Activated CD4-positive, alpha-beta memory T cell treated with anti-CD3 and anti-CD28 coated beads for 36 hours (primary cell): ENCODE data around the gene MEGF8. TPM values are rescaled to one million over a fixed set of nuclear protein-coding genes. Genes with fewer than 3 reads are reported as not detected.
"Not testable (repeated sequence)": the region's sequence is repeated elsewhere in the genome, so short reads cannot be mapped to it uniquely, and the experiment has no call there.

Experiments used
- CTCF ChIA-PET: fragments of 350-600 bp; sonication (Branson Sonifier 250); formaldehyde crosslinking; loops from one replicate; lab custom pipeline; 2021; ENCODE audit warnings: antibody characterized with exemption, inconsistent platforms; lab: Charles Lee
- POLR2A ChIA-PET: fragments of 350-600 bp; sonication (Branson Sonifier 250); formaldehyde crosslinking; loops from one replicate; lab custom pipeline; 2021; ENCODE audit warnings: antibody characterized with exemption; lab: Charles Lee
- DNase-seq: peaks from one replicate; pipeline ENCODE4 v3.0.0-alpha.2; 2020
- H3K27ac Mint-ChIP-seq: one replicate; pipeline ENCODE4 v1.8.0; 2021; ENCODE audit warnings: mixed read lengths
- H3K27me3 Mint-ChIP-seq: one replicate; pipeline ENCODE4 v1.8.0; 2021; ENCODE audit warnings: mixed read lengths
- H3K36me3 Mint-ChIP-seq: one replicate; pipeline ENCODE4 v1.8.0; 2021; ENCODE audit warnings: mixed read lengths
- H3K4me1 Mint-ChIP-seq: one replicate; pipeline ENCODE4 v1.8.0; 2021; ENCODE audit warnings: low read depth, mixed read lengths
- H3K4me3 Mint-ChIP-seq: one replicate; pipeline ENCODE4 v1.8.0; 2021; ENCODE audit warnings: mild to moderate bottlenecking, mixed read lengths
- H3K9me3 Mint-ChIP-seq: one replicate; pipeline ENCODE4 v1.8.0; 2021; ENCODE audit warnings: mixed read lengths
- intact Hi-C: fragments of 100-400 bp; cut with micrococcal nuclease; formaldehyde crosslinking; loops from one replicate; pipeline ENCODE4 v1.15.1; 2023
- total RNA-seq, 2 experiments: library from RNA; stranded (reverse); gene quantifications; one replicate each; pipeline ENCODE4 v1.2.3, GENCODE V29; 2021

MEGF8 gene
- total RNA-seq, 2 experiments from 2014 or later: 6.0 to 7.2 TPM

GRCh38 chr19:42335971-42336370 is 10.5 kb downstream of the MEGF8 start:
- POLR2A ChIA-PET: no interaction called here
- Mint-ChIP-seq H3K36me3 (peaks cover 2% of the 10 kb centered on the region), H3K4me1 (no peaks in the 10 kb centered on the region), H3K9me3 (no peaks in the 10 kb centered on the region), H3K4me3 (no peak overlapping the region), H3K27ac (no peak overlapping the region), H3K27me3 (no peaks in the 10 kb centered on the region)
- intact Hi-C loops: no loop called here
- DNase-seq: no peak
- CTCF ChIA-PET: no interaction called here

DNA sequence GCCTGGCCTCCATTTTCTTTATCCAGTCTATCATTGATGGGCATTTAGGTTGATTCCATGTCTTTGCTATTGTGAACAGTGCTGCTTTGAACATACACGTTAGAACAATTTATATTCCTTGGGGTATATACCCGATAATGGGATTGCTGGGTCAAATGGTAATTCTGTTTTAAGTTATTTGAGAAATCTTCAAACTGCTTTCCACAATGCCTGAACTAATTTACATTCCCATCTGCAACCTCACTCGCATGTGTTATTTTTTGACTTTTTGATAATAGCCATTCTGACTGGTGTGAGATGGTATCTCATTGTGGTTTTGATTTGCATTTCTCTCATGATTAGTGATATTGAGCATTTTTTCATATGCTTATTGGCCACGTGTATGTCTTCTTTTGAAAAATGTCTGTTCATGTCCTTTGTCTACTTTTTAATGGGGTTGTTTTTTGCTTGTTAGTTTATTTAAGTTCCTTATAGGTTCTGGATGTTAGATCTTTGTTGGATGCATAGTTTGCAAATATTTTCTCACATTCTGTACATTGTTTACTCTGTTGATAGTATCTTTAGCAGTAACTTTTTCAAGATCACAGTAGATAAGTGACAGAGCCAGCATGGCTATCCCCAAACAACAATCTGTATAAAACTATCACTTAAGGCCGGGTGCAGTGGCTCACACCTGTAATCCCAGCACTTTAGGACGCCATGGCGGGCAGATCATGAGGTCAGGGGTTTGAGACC is 13.9 kb downstream of the MEGF8 start:
- CTCF ChIA-PET, H3K27ac Mint-ChIP-seq, H3K36me3 Mint-ChIP-seq, intact Hi-C loops, H3K4me1 Mint-ChIP-seq, H3K9me3 Mint-ChIP-seq, H3K27me3 Mint-ChIP-seq, DNase-seq, POLR2A ChIA-PET, H3K4me3 Mint-ChIP-seq: not testable (repeated sequence)

- H3K27me3 Mint-ChIP-seq, POLR2A ChIA-PET, H3K4me3 Mint-ChIP-seq, H3K27ac Mint-ChIP-seq, DNase-seq, H3K36me3 Mint-ChIP-seq, intact Hi-C loops, H3K9me3 Mint-ChIP-seq, H3K4me1 Mint-ChIP-seq: not testable (repeated sequence)
- CTCF ChIA-PET: interaction anchor here (0.6 kb wide), 2 partner anchors 41 to 114 kb away, joined by 3 to 5 read pairs; no protein-coding TSS in a partner anchor
Observed at GRCh38 chr19:42339922-42340321, 14.5 kb downstream of the MEGF8 start.

DNA sequence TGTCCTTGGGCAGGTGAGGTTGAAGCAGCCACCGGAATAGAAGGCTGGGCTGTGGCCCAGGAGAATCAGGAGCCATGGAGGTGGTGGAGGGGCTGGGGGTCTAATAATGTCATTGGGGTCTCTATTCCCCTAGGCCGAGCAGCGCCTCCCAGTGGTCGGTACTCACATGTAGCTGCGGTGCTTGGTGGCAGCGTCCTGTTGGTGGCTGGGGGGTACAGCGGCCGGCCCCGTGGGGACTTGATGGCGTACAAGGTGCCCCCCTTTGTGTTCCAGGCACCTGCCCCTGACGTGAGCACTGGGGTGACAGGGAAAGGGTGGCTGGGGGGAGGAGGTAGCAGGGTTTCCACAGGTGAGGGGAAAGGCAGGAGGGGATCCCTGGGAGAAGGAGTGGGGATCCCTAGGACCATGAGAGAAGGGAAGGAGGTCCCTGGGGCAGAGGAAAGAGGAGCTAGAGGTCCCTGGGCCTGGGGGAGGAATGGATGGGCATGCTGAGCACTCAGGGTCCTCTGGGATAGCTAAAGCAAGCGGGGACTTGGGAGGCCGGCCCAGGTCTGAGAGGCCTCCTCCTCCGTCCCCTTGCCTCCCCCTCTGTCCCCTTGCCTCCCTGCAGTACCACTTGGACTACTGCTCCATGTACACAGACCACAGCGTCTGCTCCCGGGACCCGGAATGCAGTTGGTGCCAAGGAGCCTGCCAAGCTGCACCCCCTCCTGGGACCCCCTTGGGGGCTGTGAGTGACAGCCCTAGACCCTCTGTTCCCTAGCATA is 18.1 kb downstream of the MEGF8 start:
- POLR2A ChIA-PET: no interaction called here

DNA sequence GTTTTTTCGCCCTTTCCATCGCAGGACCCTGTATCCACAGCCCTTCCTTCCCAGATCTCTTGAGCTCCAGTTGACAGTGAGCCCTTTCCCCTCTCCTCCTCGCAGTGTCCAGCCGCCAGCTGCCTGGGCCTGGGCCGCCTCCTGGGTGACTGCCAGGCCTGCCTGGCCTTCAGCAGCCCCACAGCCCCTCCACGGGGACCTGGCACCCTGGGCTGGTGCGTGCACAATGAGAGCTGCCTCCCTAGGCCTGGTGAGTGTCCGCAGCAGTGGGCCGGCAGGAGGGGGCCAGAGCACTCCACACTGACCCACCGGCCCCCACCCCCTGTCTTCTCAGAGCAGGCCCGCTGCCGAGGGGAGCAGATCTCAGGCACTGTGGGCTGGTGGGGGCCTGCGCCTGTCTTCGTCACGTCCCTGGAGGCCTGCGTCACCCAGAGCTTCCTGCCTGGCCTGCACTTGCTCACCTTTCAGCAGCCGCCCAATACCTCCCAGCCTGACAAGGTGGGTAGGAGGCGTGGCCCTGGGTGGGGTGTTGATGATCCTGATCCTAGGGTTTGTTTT is 19.0 kb downstream of the MEGF8 start:
- peaks cover 2% of the 10 kb centered on the region for H3K36me3 Mint-ChIP-seq
- no peak for DNase-seq
- intact Hi-C loops: no loop called here
- no peak overlapping the region for H3K27ac Mint-ChIP-seq
- H3K4me3 Mint-ChIP-seq: no peak overlapping the region
- POLR2A ChIA-PET: no interaction called here
- H3K9me3 Mint-ChIP-seq: no peaks in the 10 kb centered on the region
- no peaks in the 10 kb centered on the region for H3K27me3 Mint-ChIP-seq
- no peaks in the 10 kb centered on the region for H3K4me1 Mint-ChIP-seq
- CTCF ChIA-PET: interaction anchor here (0.6 kb wide), 1 partner anchor 33 kb away, joined by 3 read pairs; no protein-coding TSS in a partner anchor

More for the DNA sequence above, 18.1 kb downstream of the MEGF8 start:
- H3K4me1 Mint-ChIP-seq: no peaks in the 10 kb centered on the region
- no peak overlapping the region for H3K27ac Mint-ChIP-seq
- DNase-seq: no peak
- intact Hi-C loops: no loop called here
- H3K4me3 Mint-ChIP-seq: no peak overlapping the region
- no peaks in the 10 kb centered on the region for H3K9me3 Mint-ChIP-seq
- H3K36me3 Mint-ChIP-seq: peaks cover 2% of the 10 kb centered on the region
- CTCF ChIA-PET: no interaction called here
- no peaks in the 10 kb centered on the region for H3K27me3 Mint-ChIP-seq

DNA sequence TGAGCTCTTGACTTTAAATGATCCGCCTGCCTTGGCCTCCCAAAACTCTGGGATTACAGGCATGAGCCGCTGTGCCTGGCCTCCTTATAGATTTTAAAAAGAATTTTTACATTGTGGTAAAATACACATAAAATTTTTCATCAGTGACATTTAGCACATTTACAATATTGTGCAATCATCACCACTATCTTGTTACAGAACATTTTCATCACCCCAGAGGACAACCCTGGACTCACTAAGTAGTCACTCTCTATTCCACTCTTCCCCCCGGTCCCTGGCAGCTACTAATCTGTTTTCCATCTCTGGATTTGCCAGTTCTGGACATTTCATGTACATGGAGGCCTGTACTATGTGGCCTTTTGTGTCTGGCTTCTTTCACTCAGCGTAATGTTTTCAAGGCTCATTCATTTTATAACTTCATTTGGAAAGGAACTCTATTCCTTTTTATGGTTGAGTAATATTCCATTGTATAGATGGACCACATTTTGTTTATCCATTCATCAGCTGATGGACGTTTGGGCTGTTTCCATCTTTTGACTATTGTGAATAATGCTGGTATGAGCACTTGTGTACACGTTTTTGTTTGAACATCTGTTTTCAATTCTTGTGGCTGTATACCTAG is 19.9 kb downstream of the MEGF8 start:
- Mint-ChIP-seq H3K4me1 (no peaks in the 10 kb centered on the region), H3K9me3 (no peaks in the 10 kb centered on the region), H3K27me3 (no peaks in the 10 kb centered on the region), H3K27ac (no peak overlapping the region), H3K36me3 (no peaks in the 10 kb centered on the region), H3K4me3 (no peak overlapping the region)
- ChIA-PET POLR2A (no interaction called here), CTCF (interaction anchor here (0.6 kb wide), 1 partner anchor 34 kb away, joined by 3 read pairs; no protein-coding TSS in a partner anchor)
- intact Hi-C loops: no loop called here
- no peak for DNase-seq

- Mint-ChIP-seq H3K9me3 (no peaks in the 10 kb centered on the region), H3K36me3 (no peaks in the 10 kb centered on the region), H3K4me3 (no peak overlapping the region), H3K4me1 (no peaks in the 10 kb centered on the region), H3K27ac (no peak overlapping the region), H3K27me3 (no peaks in the 10 kb centered on the region)
- ChIA-PET POLR2A (no interaction called here), CTCF (no interaction called here)
- intact Hi-C loops: no loop called here
- no peak for DNase-seq
Observed at GRCh38 chr19:42348211-42348610, 22.8 kb downstream of the MEGF8 start.

DNA sequence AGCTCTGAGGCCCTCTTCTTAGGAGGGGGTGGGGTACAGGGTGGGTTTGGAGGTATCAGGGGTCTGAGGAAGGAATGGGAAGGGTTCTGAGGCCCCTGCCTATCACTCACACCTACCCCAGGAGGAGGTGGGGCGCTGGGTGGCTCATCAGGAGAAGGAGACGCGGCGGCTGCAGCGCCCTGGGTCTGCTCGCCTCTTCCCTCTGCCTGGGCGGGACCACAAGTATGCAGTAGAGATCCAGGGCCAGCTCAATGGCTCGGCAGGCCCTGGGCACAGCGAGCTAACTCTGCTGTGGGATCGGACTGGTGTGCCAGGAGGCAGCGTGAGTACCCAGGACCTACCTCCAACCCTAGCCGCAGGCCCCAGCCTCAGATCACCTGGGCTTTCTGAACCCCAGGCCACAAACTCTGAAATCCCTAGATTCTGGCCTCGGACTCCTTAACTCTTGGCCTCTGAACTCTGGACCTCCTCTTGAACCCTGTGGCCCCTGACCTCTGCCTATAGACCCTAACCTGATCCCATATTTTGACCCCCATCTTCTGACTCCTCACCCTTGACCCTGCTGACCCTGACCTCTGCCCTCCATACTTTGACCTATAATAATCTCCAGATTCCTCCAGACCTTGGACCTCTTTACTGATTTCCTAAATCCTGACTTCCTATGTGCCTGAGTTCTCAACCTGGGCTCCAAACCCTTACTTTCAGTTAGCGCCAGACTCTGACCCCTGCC is 24.1 kb downstream of the MEGF8 start:
- CTCF ChIA-PET: no interaction called here
- Mint-ChIP-seq H3K4me3 (no peak overlapping the region), H3K4me1 (no peaks in the 10 kb centered on the region), H3K27me3 (no peaks in the 10 kb centered on the region), H3K9me3 (no peaks in the 10 kb centered on the region), H3K27ac (no peak overlapping the region), H3K36me3 (no peaks in the 10 kb centered on the region)
- DNase-seq: no peak
- POLR2A ChIA-PET: no interaction called here
- intact Hi-C loops: no loop called here

- CTCF ChIA-PET: no interaction called here
- no peaks in the 10 kb centered on the region for H3K27me3 Mint-ChIP-seq
- no peaks in the 10 kb centered on the region for H3K9me3 Mint-ChIP-seq
- POLR2A ChIA-PET: no interaction called here
- peaks cover 2% of the 10 kb centered on the region for H3K36me3 Mint-ChIP-seq
- no peak overlapping the region for H3K4me3 Mint-ChIP-seq
- DNase-seq: no peak
- H3K4me1 Mint-ChIP-seq: no peaks in the 10 kb centered on the region
- H3K27ac Mint-ChIP-seq: no peak overlapping the region
- intact Hi-C loops: no loop called here
Observed at GRCh38 chr19:42350417-42350816, 25.0 kb downstream of the MEGF8 start.

DNA sequence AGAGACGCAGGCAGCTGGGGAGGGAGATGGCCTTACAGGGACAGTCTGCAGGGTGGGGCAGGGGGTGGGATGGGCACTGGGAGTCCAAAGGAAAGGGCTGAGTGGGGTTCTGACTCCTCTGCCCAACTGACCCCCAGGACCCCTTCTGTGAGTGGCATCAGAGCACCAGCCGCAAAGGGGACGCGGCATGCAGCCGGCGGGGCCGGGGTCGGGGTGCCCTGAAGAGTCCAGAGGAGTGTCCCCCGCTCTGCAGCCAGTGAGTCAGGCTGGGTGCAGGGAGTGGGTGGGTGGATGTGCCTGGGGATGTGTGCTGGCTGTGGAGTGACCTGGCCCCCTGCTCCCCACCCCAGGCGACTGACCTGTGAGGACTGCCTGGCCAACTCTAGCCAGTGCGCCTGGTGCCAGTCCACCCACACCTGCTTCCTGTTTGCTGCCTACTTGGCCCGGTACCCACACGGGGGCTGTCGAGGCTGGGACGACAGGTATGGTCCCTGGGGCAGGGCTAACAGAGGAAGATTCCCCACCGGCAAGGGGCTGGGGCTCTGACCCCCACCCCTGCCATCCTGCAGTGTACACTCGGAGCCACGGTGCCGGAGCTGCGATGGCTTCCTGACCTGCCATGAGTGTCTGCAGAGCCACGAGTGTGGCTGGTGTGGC is 25.8 kb downstream of the MEGF8 start:
- intact Hi-C loops: no loop called here
- ChIA-PET CTCF (no interaction called here), POLR2A (no interaction called here)
- Mint-ChIP-seq H3K4me3 (no peak overlapping the region), H3K9me3 (no peaks in the 10 kb centered on the region), H3K4me1 (no peaks in the 10 kb centered on the region), H3K36me3 (peaks cover 2% of the 10 kb centered on the region), H3K27me3 (no peaks in the 10 kb centered on the region), H3K27ac (no peak overlapping the region)
- no peak for DNase-seq
